CD4-positive, alpha-beta memory T cell (primary cell): Measurements from ENCODE around the gene SLC43A2. TPM values are rescaled to one million over a fixed set of nuclear protein-coding genes. Genes with fewer than 3 reads are reported as not detected.

Experiments
- CTCF ChIA-PET: fragments of 350-600 bp; sonication (Branson Sonifier 250); formaldehyde crosslinking; loops from one replicate; lab custom pipeline; 2021; ENCODE audit warnings: inconsistent platforms; ENCODE audit not compliant: partially characterized antibody; lab: Charles Lee
- POLR2A ChIA-PET: fragments of 350-600 bp; sonication (Branson Sonifier 250); formaldehyde crosslinking; loops from one replicate; lab custom pipeline; 2021; ENCODE audit not compliant: partially characterized antibody; lab: Charles Lee
- DNase-seq, 5 donors: peaks; one replicate each; pipeline versions ENCODE4 v3.0.0 to v3.0.0-alpha.2; 2020 to 2022; ENCODE audit warnings: mixed read lengths in 1 of 5
- H3K27ac ChIP-seq: one replicate; pipeline ENCODE4 v1.7.0; 2013; ENCODE audit warnings: low read depth, low read length
- H3K27me3 ChIP-seq: 2 replicates; pipeline ENCODE4 v1.7.0; 2013; ENCODE audit warnings: mild to moderate bottlenecking, low read length, moderate library complexity; ENCODE audit not compliant: insufficient read depth
- H3K36me3 ChIP-seq: 2 replicates; pipeline ENCODE4 v1.7.0; 2013; ENCODE audit warnings: mild to moderate bottlenecking, low read length, moderate library complexity; ENCODE audit not compliant: insufficient read depth
- H3K4me1 ChIP-seq: 2 replicates; pipeline ENCODE4 v1.7.0; 2013; ENCODE audit warnings: mild to moderate bottlenecking, low read length, moderate library complexity; ENCODE audit not compliant: insufficient read depth
- H3K4me3 ChIP-seq, 2 donors: one replicate each; pipeline ENCODE4 v1.7.0; 2013; ENCODE audit warnings: low read length in 2 of 2, mild to moderate bottlenecking in 1 of 2
- H3K9me3 ChIP-seq, 2 donors: one replicate each; pipeline ENCODE4 v1.7.0; 2013; ENCODE audit warnings: low read length in 2 of 2, control low read depth in 1 of 2; ENCODE audit not compliant: control insufficient read depth in 1 of 2
- H3K27ac Mint-ChIP-seq, 7 donors: one replicate each; pipeline ENCODE4 v1.8.0; 2020 to 2021; ENCODE audit warnings: mixed read lengths in 7 of 7, mild to moderate bottlenecking in 6 of 7, inconsistent platforms in 3 of 7, moderate library complexity in 3 of 7
- H3K27me3 Mint-ChIP-seq, 2 donors: one replicate each; pipeline ENCODE4 v1.8.0; 2020 to 2021; ENCODE audit warnings: mixed read lengths in 2 of 2
- H3K36me3 Mint-ChIP-seq, 2 donors: one replicate each; pipeline ENCODE4 v1.8.0; 2020 to 2021; ENCODE audit warnings: mixed read lengths in 2 of 2, inconsistent platforms in 1 of 2, mild to moderate bottlenecking in 1 of 2
- H3K4me1 Mint-ChIP-seq, 4 donors: one replicate each; pipeline ENCODE4 v1.8.0; 2020 to 2021; ENCODE audit warnings: mixed read lengths in 4 of 4, mild to moderate bottlenecking in 1 of 4
- H3K4me3 Mint-ChIP-seq, 8 donors: one replicate each; pipeline ENCODE4 v1.8.0; 2020 to 2021; ENCODE audit warnings: mixed read lengths in 8 of 8, mild to moderate bottlenecking in 7 of 8, moderate library complexity in 6 of 8, inconsistent platforms in 3 of 8
- H3K9me3 Mint-ChIP-seq, 8 donors: one replicate each; pipeline ENCODE4 v1.8.0; 2020 to 2021; ENCODE audit warnings: mixed read lengths in 8 of 8, mild to moderate bottlenecking in 5 of 8, inconsistent platforms in 3 of 8, moderate library complexity in 1 of 8
- intact Hi-C: fragments of 100-400 bp; cut with micrococcal nuclease; formaldehyde crosslinking; loops from one replicate; pipeline ENCODE4 v1.15.1; 2023
- polyA plus RNA-seq, 2 donors: library from polyadenylated mRNA; unstranded; fragments of 300-500 nt; fragmentation: Illumina TruSeq; gene quantifications; one replicate each; pipeline ENCODE4 v1.2.3, GENCODE V29; 2021
- total RNA-seq, 2 experiments: library from RNA; stranded (reverse); gene quantifications; one replicate each; pipeline ENCODE4 v1.2.3, GENCODE V29; 2021

SLC43A2 gene
- total and polyA plus RNA-seq, 4 experiments from 2014 or later: 0.56 to 3.3 (median 1.3) TPM

DNA sequence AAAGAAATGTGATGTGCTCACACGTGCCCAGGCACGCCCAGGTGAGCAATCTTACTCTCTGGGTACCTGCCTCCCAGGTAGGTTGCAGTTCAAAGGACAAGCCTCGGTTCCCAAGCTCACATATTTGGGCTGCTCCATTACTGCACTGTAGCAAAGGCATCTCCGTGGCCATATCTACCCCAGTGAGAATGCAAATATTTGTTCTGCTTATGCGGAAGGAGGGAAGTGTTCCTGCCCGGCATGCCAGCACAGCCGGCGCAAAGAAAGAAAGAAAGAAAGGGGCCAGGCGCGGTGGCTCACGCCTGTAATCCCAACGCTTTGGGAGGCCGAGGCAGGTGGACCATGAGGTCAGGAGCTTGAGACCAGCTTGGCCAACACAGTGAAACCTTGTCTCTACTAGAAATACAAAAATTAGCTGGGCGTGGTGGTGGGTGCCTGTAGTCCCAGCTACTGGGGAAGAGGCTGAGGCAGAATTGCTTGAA, 30.7 kb downstream of the SLC43A2 start:
- no peaks in the 10 kb centered on the region for H3K27me3 Mint-ChIP-seq
- no peaks in the 10 kb centered on the region for H3K9me3 ChIP-seq
- H3K4me1 ChIP-seq: no peaks in the 10 kb centered on the region
- no peak overlapping the region for H3K27ac ChIP-seq
- CTCF ChIA-PET: no interaction called here
- H3K27ac Mint-ChIP-seq: peak overlapping the region in 1 of 7 donors; percentile 78
- H3K9me3 Mint-ChIP-seq: peaks cover 0 to 7% (median 0%) of the 10 kb centered on the region in 8 donors
- POLR2A ChIA-PET: no interaction called here
- no peaks in the 10 kb centered on the region for H3K4me1 Mint-ChIP-seq
- H3K36me3 ChIP-seq: no peaks in the 10 kb centered on the region
- intact Hi-C loops: no loop called here
- no peak for DNase-seq
- H3K27me3 ChIP-seq: no peaks in the 10 kb centered on the region
- H3K4me3 ChIP-seq: no peak overlapping the region
- no peak overlapping the region for H3K4me3 Mint-ChIP-seq
- H3K36me3 Mint-ChIP-seq: no peaks in the 10 kb centered on the region

DNA sequence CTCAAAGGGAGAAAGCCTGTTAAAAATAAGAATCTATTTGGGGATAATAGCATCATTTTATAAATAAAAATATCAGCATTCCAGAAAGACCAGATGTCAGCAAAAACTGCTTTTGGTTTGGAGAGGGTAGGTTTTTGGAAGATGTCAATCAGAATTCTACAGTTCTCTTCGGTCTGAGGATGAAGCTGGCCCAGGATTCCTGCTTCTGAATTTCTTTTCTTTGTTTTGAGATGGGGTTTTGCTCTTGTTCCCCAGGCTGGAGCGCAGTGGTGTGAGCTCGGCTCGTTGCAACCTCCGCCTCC, 35.1 kb downstream of the SLC43A2 start:
- no peaks in the 10 kb centered on the region for H3K4me1 Mint-ChIP-seq
- no peaks in the 10 kb centered on the region for H3K27me3 Mint-ChIP-seq
- no peak for DNase-seq
- intact Hi-C loops: no loop called here
- H3K27me3 ChIP-seq: no peaks in the 10 kb centered on the region
- no peaks in the 10 kb centered on the region for H3K9me3 ChIP-seq
- no peaks in the 10 kb centered on the region for H3K36me3 ChIP-seq
- H3K4me1 ChIP-seq: no peaks in the 10 kb centered on the region
- no peak overlapping the region for H3K4me3 Mint-ChIP-seq
- CTCF ChIA-PET: no interaction called here
- H3K27ac ChIP-seq: no peak overlapping the region
- no peaks in the 10 kb centered on the region for H3K9me3 Mint-ChIP-seq
- POLR2A ChIA-PET: no interaction called here
- H3K27ac Mint-ChIP-seq: no peak overlapping the region
- no peak overlapping the region for H3K4me3 ChIP-seq
- no peaks in the 10 kb centered on the region for H3K36me3 Mint-ChIP-seq

DNA sequence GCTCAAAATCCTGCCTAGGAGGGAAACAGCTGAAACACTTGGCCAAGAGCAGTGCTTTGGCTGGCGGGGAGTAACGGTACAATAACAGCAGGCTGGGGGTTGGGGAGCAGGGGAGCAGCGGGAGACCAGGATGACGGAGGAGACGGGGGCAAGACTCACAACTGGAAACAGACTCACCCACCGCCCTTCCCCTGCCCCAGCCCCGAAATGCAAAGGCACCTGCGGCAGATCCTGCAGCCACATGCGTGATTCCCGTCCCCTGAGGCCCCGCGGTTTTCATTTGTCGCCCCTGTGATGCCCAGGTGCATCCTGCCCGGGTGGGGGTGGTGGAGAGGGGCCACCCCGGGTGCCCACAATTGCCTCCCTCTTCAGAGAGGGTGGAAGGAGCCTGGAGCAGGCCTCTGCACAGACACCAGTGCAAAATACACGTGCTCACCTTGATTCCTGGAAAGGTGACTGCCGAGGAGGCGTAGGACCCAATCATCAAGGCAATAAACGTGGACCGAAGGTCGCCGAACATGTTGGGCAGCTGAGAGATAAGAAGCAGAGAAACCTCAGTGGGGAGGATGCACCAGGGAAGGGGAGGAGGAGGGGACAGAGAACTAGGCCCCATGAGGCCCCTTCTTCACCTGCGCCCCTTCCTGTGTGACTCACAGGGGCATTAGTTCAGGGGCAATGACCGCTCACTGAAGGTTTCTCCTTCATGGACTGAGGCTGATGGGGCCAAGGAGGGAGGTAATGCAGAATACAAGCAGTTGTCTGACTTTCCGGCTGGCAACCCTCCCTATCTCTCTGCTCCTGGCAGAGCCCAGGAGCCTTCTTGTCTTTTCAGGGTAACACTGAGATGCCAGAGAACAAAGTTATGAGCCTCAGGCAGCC, 35.6 kb downstream of the SLC43A2 start:
- H3K4me1 ChIP-seq: no peaks in the 10 kb centered on the region
- CTCF ChIA-PET: no interaction called here
- H3K36me3 Mint-ChIP-seq: no peaks in the 10 kb centered on the region
- DNase-seq: no peak
- H3K4me3 ChIP-seq: no peak overlapping the region
- H3K4me3 Mint-ChIP-seq: no peak overlapping the region
- POLR2A ChIA-PET: no interaction called here
- H3K27me3 Mint-ChIP-seq: no peaks in the 10 kb centered on the region
- no peaks in the 10 kb centered on the region for H3K9me3 ChIP-seq
- H3K27ac Mint-ChIP-seq: peak overlapping the region in 1 of 7 donors; percentile 65
- H3K27ac ChIP-seq: no peak overlapping the region
- no peaks in the 10 kb centered on the region for H3K9me3 Mint-ChIP-seq
- H3K27me3 ChIP-seq: no peaks in the 10 kb centered on the region
- no peaks in the 10 kb centered on the region for H3K36me3 ChIP-seq
- H3K4me1 Mint-ChIP-seq: no peaks in the 10 kb centered on the region
- intact Hi-C loops: no loop called here

DNA sequence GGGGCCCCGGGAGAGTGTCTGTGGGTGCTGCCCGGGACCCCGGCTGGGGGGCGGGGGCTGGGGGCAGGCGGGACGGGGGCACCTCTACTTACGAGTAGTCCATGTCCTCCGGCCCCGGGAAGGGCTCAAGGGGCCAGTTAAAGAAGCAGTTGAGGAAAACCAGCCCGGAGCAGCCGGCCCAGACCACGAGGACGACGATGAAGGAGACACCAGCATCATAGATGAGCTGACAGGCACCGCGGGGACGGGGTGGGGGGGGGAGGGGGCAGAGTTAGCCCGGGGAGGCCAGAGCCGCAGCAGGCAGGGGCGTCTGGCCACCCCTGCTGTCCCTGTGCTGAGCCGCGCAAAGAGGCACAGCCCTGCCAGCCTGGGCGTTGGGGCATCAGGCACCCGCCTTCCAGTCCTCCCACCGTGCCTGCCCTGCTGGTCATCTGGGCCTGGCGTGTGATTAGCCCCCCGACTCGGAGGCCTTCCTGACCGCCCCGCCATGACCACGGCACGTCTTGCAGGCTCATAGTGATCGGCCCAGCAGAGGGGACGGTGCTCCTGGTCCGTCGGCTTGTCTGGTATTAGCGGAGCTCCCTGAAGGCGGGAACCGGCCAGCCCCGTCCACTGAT, 37.1 kb downstream of the SLC43A2 start:
- no peaks in the 10 kb centered on the region for H3K9me3 Mint-ChIP-seq
- no peaks in the 10 kb centered on the region for H3K36me3 Mint-ChIP-seq
- H3K9me3 ChIP-seq: no peaks in the 10 kb centered on the region
- H3K4me3 ChIP-seq: no peak overlapping the region
- no peaks in the 10 kb centered on the region for H3K4me1 ChIP-seq
- ChIA-PET POLR2A (no interaction called here), CTCF (no interaction called here)
- H3K27me3 Mint-ChIP-seq: no peaks in the 10 kb centered on the region
- no peak for DNase-seq
- H3K36me3 ChIP-seq: no peaks in the 10 kb centered on the region
- H3K27me3 ChIP-seq: no peaks in the 10 kb centered on the region
- no peak overlapping the region for H3K27ac ChIP-seq
- H3K27ac Mint-ChIP-seq: no peak overlapping the region
- intact Hi-C loops: no loop called here
- H3K4me3 Mint-ChIP-seq: no peak overlapping the region
- no peaks in the 10 kb centered on the region for H3K4me1 Mint-ChIP-seq

DNA sequence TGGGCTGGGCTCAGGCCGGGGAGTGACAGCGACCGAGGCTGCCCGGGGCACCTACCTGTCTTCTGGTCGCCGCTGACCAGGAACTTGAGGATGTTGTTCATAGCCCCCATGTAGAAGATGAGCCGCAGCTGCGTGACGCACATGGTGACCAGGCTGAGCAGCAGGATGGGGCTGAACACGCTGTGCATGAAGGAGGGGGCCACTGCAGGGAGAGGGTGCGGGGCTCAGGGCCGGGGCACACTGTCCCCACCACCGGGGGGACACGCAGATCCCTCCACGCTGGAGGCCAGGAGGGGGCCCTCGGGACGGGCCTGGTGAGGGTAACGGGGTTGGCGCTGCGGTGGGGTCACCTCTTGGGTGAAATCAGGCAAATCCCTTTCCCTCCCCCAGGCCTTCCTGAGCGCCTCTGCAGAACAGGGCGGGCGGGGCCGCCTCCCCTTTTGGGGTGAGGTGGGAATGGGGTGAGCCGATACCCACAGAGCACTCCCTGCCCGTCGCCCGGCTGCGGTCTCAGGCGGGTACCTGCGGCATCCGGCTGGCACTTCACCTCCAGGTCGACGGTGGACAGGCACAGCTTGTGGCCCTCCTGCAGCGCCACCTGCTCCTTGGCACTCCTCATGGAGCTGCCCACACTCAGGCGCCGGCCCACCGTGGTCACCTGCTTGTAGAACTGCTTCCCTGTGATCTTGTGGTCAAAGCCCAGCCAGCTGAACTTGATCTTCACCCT, 37.7 kb downstream of the SLC43A2 start:
- Mint-ChIP-seq H3K9me3 (no peaks in the 10 kb centered on the region), H3K36me3 (no peaks in the 10 kb centered on the region), H3K27ac (no peak overlapping the region), H3K27me3 (no peaks in the 10 kb centered on the region), H3K4me1 (no peaks in the 10 kb centered on the region), H3K4me3 (no peak overlapping the region)
- Histone ChIP-seq H3K4me3 (no peak overlapping the region), H3K4me1 (no peaks in the 10 kb centered on the region), H3K9me3 (no peaks in the 10 kb centered on the region), H3K27me3 (no peaks in the 10 kb centered on the region), H3K27ac (no peak overlapping the region), H3K36me3 (no peaks in the 10 kb centered on the region)
- ChIA-PET CTCF (no interaction called here), POLR2A (no interaction called here)
- DNase-seq: no peak
- intact Hi-C loops: no loop called here

DNA sequence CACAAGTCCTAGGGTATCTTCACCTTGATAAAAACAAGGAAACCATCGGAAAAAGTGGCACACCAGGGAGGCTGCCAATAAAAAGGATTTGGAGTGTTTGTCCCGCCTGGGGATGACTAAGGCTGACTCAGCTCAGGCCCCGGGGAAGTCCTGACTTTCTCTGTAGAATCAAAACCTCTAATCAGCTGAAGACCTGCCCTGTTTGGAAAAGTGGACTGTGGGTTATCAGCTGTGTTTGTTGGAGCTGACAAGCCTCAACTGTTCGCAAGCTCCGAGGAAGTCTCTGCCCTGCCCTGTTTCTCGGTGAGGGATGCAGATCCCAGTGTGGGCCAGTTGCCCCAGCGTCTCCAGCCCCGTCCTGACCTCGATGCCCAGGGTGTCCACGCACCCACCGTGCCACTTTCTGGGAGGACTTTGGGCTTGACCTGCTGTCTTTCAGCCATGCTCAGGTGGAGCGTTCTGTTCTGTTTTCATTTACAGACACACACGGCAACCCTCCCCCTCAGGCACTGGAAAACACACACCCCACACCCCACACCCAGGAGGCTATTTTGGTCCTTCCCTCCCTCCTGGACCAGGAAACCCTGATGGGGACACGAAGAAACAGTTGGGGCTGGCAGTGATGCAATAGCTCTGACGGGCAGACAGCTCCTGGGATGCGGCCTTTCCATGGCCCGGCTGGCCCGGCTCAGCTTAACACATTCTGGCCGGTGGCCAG, 38.4 kb downstream of the SLC43A2 start:
- ChIA-PET CTCF (no interaction called here), POLR2A (no interaction called here)
- H3K4me3 Mint-ChIP-seq: no peak overlapping the region
- DNase-seq: no peak
- H3K4me1 Mint-ChIP-seq: no peaks in the 10 kb centered on the region
- no peaks in the 10 kb centered on the region for H3K36me3 Mint-ChIP-seq
- Histone ChIP-seq H3K4me3 (no peak overlapping the region), H3K27me3 (no peaks in the 10 kb centered on the region), H3K4me1 (no peaks in the 10 kb centered on the region), H3K9me3 (no peaks in the 10 kb centered on the region), H3K27ac (no peak overlapping the region), H3K36me3 (no peaks in the 10 kb centered on the region)
- H3K27ac Mint-ChIP-seq: peak overlapping the region in 1 of 7 donors; percentile 23
- intact Hi-C loops: no loop called here
- H3K27me3 Mint-ChIP-seq: no peaks in the 10 kb centered on the region
- no peaks in the 10 kb centered on the region for H3K9me3 Mint-ChIP-seq
